Lung (tissue), 12 donors: ENCODE data around the gene KRTAP9-1. TPM values are rescaled to one million over a fixed set of nuclear protein-coding genes. Genes with fewer than 3 reads are reported as not detected.
"Not testable (repeated sequence)": the region's sequence is repeated elsewhere in the genome, so short reads cannot be mapped to it uniquely, and the experiment has no call there.

Experiments used
- ATAC-seq: fragments of 200-7000 bp; cut with Tn5 transposase; one replicate; pipeline ENCODE4 v1.9.1; 2020; ENCODE audit warnings: moderate number of reproducible peaks; ENCODE audit not compliant: insufficient read depth, low FRiP score
- DNase-seq, 3 donors: peaks; one replicate each; pipeline ENCODE4 v3.0.0-alpha.2; 2013 to 2017
- H3K27ac ChIP-seq, 2 donors: one replicate each; pipeline ENCODE4 v1.5.1; 2013; ENCODE audit warnings: mild to moderate bottlenecking in 2 of 2, moderate library complexity in 2 of 2, control low read depth in 1 of 2, inconsistent platforms in 1 of 2, low read depth in 1 of 2, low read length in 1 of 2
- H3K27me3 ChIP-seq, 3 donors: one replicate each; pipeline ENCODE4 v1.5.1; 2013; ENCODE audit warnings: low read length in 2 of 3; ENCODE audit not compliant: control insufficient read depth in 3 of 3, insufficient read depth in 3 of 3
- H3K36me3 ChIP-seq, 4 donors: one replicate each; pipeline ENCODE4 v1.5.1; 2013; ENCODE audit warnings: low read length in 4 of 4, mild to moderate bottlenecking in 1 of 4, moderate library complexity in 1 of 4; ENCODE audit not compliant: control insufficient read depth in 4 of 4, insufficient read depth in 4 of 4
- H3K4me1 ChIP-seq, 5 donors: one replicate each; pipeline ENCODE4 v1.5.1; 2013; ENCODE audit warnings: low read length in 5 of 5, mild to moderate bottlenecking in 2 of 5, moderate library complexity in 1 of 5; ENCODE audit not compliant: control insufficient read depth in 5 of 5, insufficient read depth in 5 of 5
- H3K4me3 ChIP-seq: one replicate; pipeline ENCODE4 v1.5.1; 2013; ENCODE audit warnings: mild to moderate bottlenecking, control low read depth, moderate library complexity
- H3K9ac ChIP-seq, 2 donors: one replicate each; pipeline ENCODE4 v1.5.1; 2013; ENCODE audit warnings: low read length in 2 of 2, control low read depth in 1 of 2; ENCODE audit not compliant: insufficient read depth in 1 of 2
- H3K9me3 ChIP-seq, 4 donors: one replicate each; pipeline ENCODE4 v1.5.1; 2013; ENCODE audit warnings: low read length in 3 of 4, mild to moderate bottlenecking in 1 of 4, moderate library complexity in 1 of 4; ENCODE audit not compliant: control insufficient read depth in 4 of 4, insufficient read depth in 3 of 4
- CTCF ChIP-seq: IDR thresholded peaks from 2 replicates; pipeline ENCODE4 v1.5.1; 2012; ENCODE audit warnings: mild to moderate bottlenecking; ENCODE audit errors: control extremely low read depth, extremely low read depth
- WGBS, 2 donors: extraction: QIAGEN DNeasy Blood & Tissue Kit; methylation state at CpG; one replicate each; pipeline ENCODE4 v1.1.7; 2013; 5-methylcytosine and 5-hydroxymethylcytosine counted together
- polyA plus RNA-seq, 2 donors: library from polyadenylated mRNA; stranded (reverse); fragments of 200-250 nt; gene quantifications; one replicate each; pipeline ENCODE4 v1.2.1, GENCODE V29; 2013
- total RNA-seq, 2 donors: library from RNA; depleted of rRNA in 1 of 2; stranded (reverse); fragments of >200 nt in 1 of 2; gene quantifications; one replicate each; pipeline ENCODE4 v1.2.1, GENCODE V29; 2014 to 2021
- donor health status: control.
- donor health status: control.
- donor health status: Bipolar disorder and iron deficiency.
- donor health status: healthy.
- donor health status: DM: yes; HTN: yes; CAD: no.

The KRTAP9-1 gene
- total and polyA plus RNA-seq, 4 donors = not detected

GRCh38 chr17:41215681-41216080, 26.0 kb downstream of the KRTAP9-1 start:
- WGBS, 2 donors = 75 to 86% methylated on average over 1 of the region's 1 CpG
- H3K36me3 ChIP-seq = no peaks in the 10 kb centered on the region
- ATAC-seq (no peak), DNase-seq (no peak)
- no peak overlapping the region for H3K27ac ChIP-seq
- TF ChIP-seq CTCF = no peak
- no peaks in the 10 kb centered on the region for H3K27me3 ChIP-seq
- no peaks in the 10 kb centered on the region for H3K4me1 ChIP-seq
- no peak overlapping the region for H3K4me3 ChIP-seq
- H3K9me3 ChIP-seq = peaks cover 0 to 5% (median 1%) of the 10 kb centered on the region in 4 donors
- no peak overlapping the region for H3K9ac ChIP-seq

GRCh38 chr17:41223821-41224220, 34.1 kb downstream of the KRTAP9-1 start:
- H3K9me3 ChIP-seq = peaks cover 0 to 4% (median 0%) of the 10 kb centered on the region in 4 donors
- no peak overlapping the region for H3K4me3 ChIP-seq
- H3K27me3 ChIP-seq = peaks cover 0 to 5% (median 0%) of the 10 kb centered on the region in 3 donors
- H3K9ac ChIP-seq = no peak overlapping the region
- no peak overlapping the region for H3K27ac ChIP-seq
- no peaks in the 10 kb centered on the region for H3K4me1 ChIP-seq
- DNase-seq (no peak), ATAC-seq (no peak)
- 54 to 80% methylated on average over 2 of the region's 2 CpGs for WGBS, 2 donors
- TF ChIP-seq CTCF = no peak
- H3K36me3 ChIP-seq = no peaks in the 10 kb centered on the region

DNA sequence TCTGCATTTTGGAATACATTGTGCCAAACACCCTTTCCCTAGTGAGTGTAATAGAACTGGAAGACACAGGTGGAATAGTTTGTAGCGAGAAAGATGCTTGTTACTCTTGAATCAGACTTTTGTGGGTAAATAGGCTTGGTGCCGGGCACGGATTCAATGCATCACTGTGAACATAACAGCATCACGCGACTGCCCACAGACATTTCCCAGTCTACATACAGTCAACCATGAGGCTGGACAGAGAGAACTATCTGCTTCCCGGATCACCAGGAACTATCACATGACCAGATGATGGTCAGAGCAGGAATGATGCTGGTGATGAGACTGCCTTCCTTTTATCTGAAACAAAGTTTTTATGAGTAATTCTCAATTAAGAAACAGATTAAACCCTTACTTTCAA, 36.4 kb downstream of the KRTAP9-1 start:
- no peak for TF ChIP-seq CTCF
- no peak overlapping the region for H3K4me3 ChIP-seq
- DNase-seq (no peak), ATAC-seq (no peak)
- no peaks in the 10 kb centered on the region for H3K4me1 ChIP-seq
- no peaks in the 10 kb centered on the region for H3K36me3 ChIP-seq
- peaks cover 0 to 2% (median 0%) of the 10 kb centered on the region in 4 donors for H3K9me3 ChIP-seq
- no peak overlapping the region for H3K27ac ChIP-seq
- no peak overlapping the region for H3K9ac ChIP-seq
- peaks cover 0 to 10% (median 0%) of the 10 kb centered on the region in 3 donors for H3K27me3 ChIP-seq
- 87 to 94% methylated on average over 6 of the region's 6 CpGs for WGBS, 2 donors

DNA sequence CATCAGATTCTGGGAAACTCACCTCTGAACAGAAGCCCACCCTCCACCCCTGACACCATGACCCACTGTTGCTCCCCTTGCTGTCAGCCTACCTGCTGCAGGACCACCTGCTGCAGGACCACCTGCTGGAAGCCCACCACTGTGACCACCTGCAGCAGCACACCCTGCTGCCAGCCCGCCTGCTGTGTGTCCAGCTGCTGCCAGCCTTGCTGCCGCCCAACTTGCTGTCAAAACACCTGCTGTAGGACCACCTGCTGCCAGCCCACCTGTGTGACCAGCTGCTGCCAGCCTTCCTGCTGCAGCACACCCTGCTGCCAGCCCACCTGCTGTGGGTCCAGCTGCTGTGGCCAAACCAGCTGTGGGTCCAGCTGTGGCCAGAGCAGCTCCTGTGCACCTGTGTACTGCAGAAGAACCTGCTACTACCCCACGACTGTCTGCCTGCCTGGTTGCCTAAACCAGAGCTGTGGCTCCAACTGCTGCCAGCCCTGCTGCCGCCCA, 37.0 kb downstream of the KRTAP9-1 start, which contains the start of gene KRTAP9-2:
Gene KRTAP9-2 (plus strand): TSS at position 51 of the 498 bp plus-strand sequence. CDS start 7 bp downstream, at position 58.
- not testable (repeated sequence) for H3K36me3 ChIP-seq, H3K4me3 ChIP-seq, H3K4me1 ChIP-seq, H3K9ac ChIP-seq, DNase-seq, ATAC-seq, H3K27me3 ChIP-seq, H3K27ac ChIP-seq, H3K9me3 ChIP-seq
- 63 to 92% methylated on average over 2 to 3 of the region's 4 CpGs for WGBS, 2 donors
